Naive thymus-derived CD4-positive, alpha-beta T cell (primary cell): Measurements from ENCODE around the gene ZCCHC24. TPM values are rescaled to one million over a fixed set of nuclear protein-coding genes. Genes with fewer than 3 reads are reported as not detected.
A peak's percentile ranks its signal among the peaks of the same experiment; 100 is the strongest.

Experiments used
- ATAC-seq: fragments of 150-1000 bp; cut with Tn5 transposase; 2 replicates; pipeline ENCODE4 v1.10.0; 2021; ENCODE audit warnings: mild to moderate bottlenecking, moderate library complexity
- CTCF ChIA-PET: fragments of 350-600 bp; sonication (Branson Sonifier 250); formaldehyde crosslinking; loops from one replicate; lab custom pipeline; 2021; ENCODE audit warnings: antibody characterized with exemption; lab: Charles Lee
- POLR2A ChIA-PET: fragments of 350-600 bp; sonication (Branson Sonifier 250); formaldehyde crosslinking; loops from one replicate; lab custom pipeline; 2021; ENCODE audit warnings: antibody characterized with exemption, inconsistent platforms; lab: Charles Lee
- DNase-seq, 9 donors: peaks; one replicate each; pipeline versions ENCODE4 v3.0.0 to v3.0.0-alpha.2; 2020 to 2022; ENCODE audit warnings: mixed read lengths in 1 of 9
- H3K27ac ChIP-seq: one replicate; pipeline ENCODE4 v1.7.0; 2013; ENCODE audit warnings: mild to moderate bottlenecking, low read depth, low read length, moderate library complexity
- H3K27me3 ChIP-seq, 2 donors: one replicate each; pipeline ENCODE4 v1.7.0; 2013; ENCODE audit warnings: low read length in 2 of 2, mild to moderate bottlenecking in 2 of 2, moderate library complexity in 2 of 2; ENCODE audit not compliant: control insufficient read depth in 2 of 2, insufficient read depth in 2 of 2
- H3K36me3 ChIP-seq, 3 experiments: 1 replicate in 2 of 3; 2 replicates in 1 of 3; pipeline ENCODE4 v1.7.0; 2013; ENCODE audit warnings: low read length in 3 of 3, mild to moderate bottlenecking in 3 of 3, moderate library complexity in 1 of 3; ENCODE audit not compliant: insufficient read depth in 3 of 3, control insufficient read depth in 2 of 3
- H3K4me1 ChIP-seq, 2 donors: one replicate each; pipeline ENCODE4 v1.7.0; 2013; ENCODE audit warnings: low read length in 2 of 2, mild to moderate bottlenecking in 2 of 2, moderate library complexity in 1 of 2; ENCODE audit not compliant: control insufficient read depth in 2 of 2, insufficient read depth in 2 of 2
- H3K4me3 ChIP-seq: 2 replicates; pipeline ENCODE4 v1.7.0; 2013; ENCODE audit warnings: mild to moderate bottlenecking, low read length
- H3K9me3 ChIP-seq, 3 experiments: 1 replicate in 2 of 3; 2 replicates in 1 of 3; pipeline ENCODE4 v1.7.0; 2013; ENCODE audit warnings: low read length in 3 of 3; ENCODE audit not compliant: control insufficient read depth in 2 of 3
- H3K27ac Mint-ChIP-seq, 9 donors: one replicate each; pipeline ENCODE4 v1.8.0; 2020 to 2022; ENCODE audit warnings: mixed read lengths in 9 of 9, mild to moderate bottlenecking in 8 of 9, moderate library complexity in 5 of 9, inconsistent platforms in 2 of 9
- H3K27me3 Mint-ChIP-seq, 5 donors: one replicate each; pipeline ENCODE4 v1.8.0; 2021 to 2022; ENCODE audit warnings: mixed read lengths in 5 of 5, mild to moderate bottlenecking in 1 of 5
- H3K36me3 Mint-ChIP-seq, 5 donors: one replicate each; pipeline ENCODE4 v1.8.0; 2020 to 2022; ENCODE audit warnings: mixed read lengths in 5 of 5, mild to moderate bottlenecking in 3 of 5, inconsistent platforms in 1 of 5
- H3K4me1 Mint-ChIP-seq, 7 donors: one replicate each; pipeline ENCODE4 v1.8.0; 2020 to 2022; ENCODE audit warnings: mixed read lengths in 7 of 7, mild to moderate bottlenecking in 3 of 7, inconsistent platforms in 1 of 7
- H3K4me3 Mint-ChIP-seq, 10 donors: one replicate each; pipeline ENCODE4 v1.8.0; 2020 to 2022; ENCODE audit warnings: mild to moderate bottlenecking in 10 of 10, mixed read lengths in 10 of 10, moderate library complexity in 6 of 10, inconsistent platforms in 2 of 10
- H3K9me3 Mint-ChIP-seq, 11 donors: one replicate each; pipeline ENCODE4 v1.8.0; 2020 to 2022; ENCODE audit warnings: mixed read lengths in 11 of 11, mild to moderate bottlenecking in 4 of 11, inconsistent platforms in 1 of 11, moderate library complexity in 1 of 11
- intact Hi-C, 2 donors: fragments of 100-400 bp; cut with micrococcal nuclease; formaldehyde crosslinking; loops; one replicate each; pipeline ENCODE4 v1.15.1; 2023
- polyA plus RNA-seq, 2 donors: library from polyadenylated mRNA; unstranded; fragments of 300-500 nt; fragmentation: Illumina TruSeq; gene quantifications; one replicate each; pipeline ENCODE4 v1.2.3, GENCODE V29; 2021
- total RNA-seq, 6 experiments: library from RNA in 5 of 6; stranded (reverse) in 5 of 6; gene quantifications; 1 replicate in 5 of 6; 2 replicates in 1 of 6; pipeline ENCODE4 v1.2.3 and lab custom pipeline; 2021 to 2026

ZCCHC24 gene
- total and polyA plus RNA-seq, 7 experiments from 2014 or later, result 0.30 to 2.0 (median 0.73) TPM

GRCh38 chr10:79416578-79417255 is 28.7 kb downstream of the ZCCHC24 start:
- ChIA-PET POLR2A (no interaction called here), CTCF (no interaction called here)
- H3K27ac Mint-ChIP-seq, result no peak overlapping the region
- DNase-seq, result no peak
- H3K36me3 ChIP-seq, result no peaks in the 10 kb centered on the region
- no peak overlapping the region for H3K4me3 ChIP-seq
- intact Hi-C loops, result no loop called here
- H3K27ac ChIP-seq, result no peak overlapping the region
- H3K27me3 ChIP-seq, result no peaks in the 10 kb centered on the region
- H3K9me3 ChIP-seq, result no peaks in the 10 kb centered on the region
- no peaks in the 10 kb centered on the region for H3K36me3 Mint-ChIP-seq
- H3K27me3 Mint-ChIP-seq, result no peaks in the 10 kb centered on the region
- no peaks in the 10 kb centered on the region for H3K4me1 ChIP-seq
- peaks cover 0 to 13% (median 0%) of the 10 kb centered on the region in 7 donors for H3K4me1 Mint-ChIP-seq
- H3K4me3 Mint-ChIP-seq, result no peak overlapping the region
- no peaks in the 10 kb centered on the region for H3K9me3 Mint-ChIP-seq
- ATAC-seq, result no peak

- Mint-ChIP-seq H3K36me3 (no peaks in the 10 kb centered on the region), H3K9me3 (no peaks in the 10 kb centered on the region), H3K27ac (no peak overlapping the region), H3K4me3 (no peak overlapping the region), H3K27me3 (no peaks in the 10 kb centered on the region), H3K4me1 (peaks cover 0 to 13% (median 0%) of the 10 kb centered on the region in 7 donors)
- H3K4me1 ChIP-seq, result no peaks in the 10 kb centered on the region
- intact Hi-C loops, result no loop called here
- no peaks in the 10 kb centered on the region for H3K9me3 ChIP-seq
- ATAC-seq (no peak), DNase-seq (no peak)
- no peak overlapping the region for H3K4me3 ChIP-seq
- no peaks in the 10 kb centered on the region for H3K36me3 ChIP-seq
- POLR2A ChIA-PET, result no interaction called here
- no peaks in the 10 kb centered on the region for H3K27me3 ChIP-seq
- no peak overlapping the region for H3K27ac ChIP-seq
- CTCF ChIA-PET, result no interaction called here
These were observed 29.5 kb downstream of the ZCCHC24 start for GRCh38 chr10:79415736-79416577.

- no peaks in the 10 kb centered on the region for H3K4me1 ChIP-seq
- no peak for DNase-seq
These were observed 30.7 kb downstream of the ZCCHC24 start for GRCh38 chr10:79414714-79415113.

GRCh38 chr10:79413196-79413595 is 32.2 kb downstream of the ZCCHC24 start:
- Histone ChIP-seq H3K36me3 (no peaks in the 10 kb centered on the region), H3K27ac (no peak overlapping the region), H3K27me3 (no peaks in the 10 kb centered on the region), H3K4me3 (no peak overlapping the region), H3K9me3 (no peaks in the 10 kb centered on the region), H3K4me1 (no peaks in the 10 kb centered on the region)
- Mint-ChIP-seq H3K9me3 (no peaks in the 10 kb centered on the region), H3K36me3 (no peaks in the 10 kb centered on the region), H3K4me1 (peaks cover 0 to 13% (median 0%) of the 10 kb centered on the region in 7 donors), H3K4me3 (no peak overlapping the region), H3K27me3 (no peaks in the 10 kb centered on the region), H3K27ac (peak overlapping the region in 2 of 9 donors; percentile 12 to 39)
- ChIA-PET CTCF (no interaction called here), POLR2A (no interaction called here)
- DNase-seq (no peak), ATAC-seq (peak; percentile 72)
- intact Hi-C loops, result no loop called here

More at GRCh38 chr10:79414714-79415113, 30.7 kb downstream of the ZCCHC24 start:
- Histone ChIP-seq H3K27ac (no peak overlapping the region), H3K4me3 (no peak overlapping the region), H3K9me3 (no peaks in the 10 kb centered on the region), H3K27me3 (no peaks in the 10 kb centered on the region), H3K36me3 (no peaks in the 10 kb centered on the region)
- H3K27me3 Mint-ChIP-seq, result no peaks in the 10 kb centered on the region
- H3K27ac Mint-ChIP-seq, result peak overlapping the region in 1 of 9 donors; percentile 59
- CTCF ChIA-PET, result no interaction called here
- no peaks in the 10 kb centered on the region for H3K9me3 Mint-ChIP-seq
- H3K4me3 Mint-ChIP-seq, result no peak overlapping the region
- ATAC-seq, result no peak
- intact Hi-C loops, result no loop called here
- H3K4me1 Mint-ChIP-seq, result peaks cover 0 to 18% (median 0%) of the 10 kb centered on the region in 7 donors
- H3K36me3 Mint-ChIP-seq, result no peaks in the 10 kb centered on the region
- POLR2A ChIA-PET, result no interaction called here

- no peak overlapping the region for H3K4me3 Mint-ChIP-seq
- Histone ChIP-seq H3K4me1 (no peaks in the 10 kb centered on the region), H3K4me3 (no peak overlapping the region), H3K36me3 (no peaks in the 10 kb centered on the region), H3K27ac (no peak overlapping the region), H3K9me3 (no peaks in the 10 kb centered on the region), H3K27me3 (no peaks in the 10 kb centered on the region)
- intact Hi-C loops, result no loop called here
- H3K4me1 Mint-ChIP-seq, result peaks cover 0 to 12% (median 0%) of the 10 kb centered on the region in 7 donors
- CTCF ChIA-PET, result no interaction called here
- POLR2A ChIA-PET, result no interaction called here
- no peaks in the 10 kb centered on the region for H3K27me3 Mint-ChIP-seq
- DNase-seq, result no peak
- H3K9me3 Mint-ChIP-seq, result no peaks in the 10 kb centered on the region
- no peak overlapping the region for H3K27ac Mint-ChIP-seq
- no peaks in the 10 kb centered on the region for H3K36me3 Mint-ChIP-seq
- ATAC-seq, result no peak
These were observed 32.9 kb downstream of the ZCCHC24 start for GRCh38 chr10:79412516-79412915.

- no peaks in the 10 kb centered on the region for H3K9me3 ChIP-seq
- Mint-ChIP-seq H3K27me3 (no peaks in the 10 kb centered on the region), H3K4me1 (peaks cover 0 to 12% (median 0%) of the 10 kb centered on the region in 7 donors), H3K4me3 (no peak overlapping the region), H3K9me3 (no peaks in the 10 kb centered on the region), H3K36me3 (no peaks in the 10 kb centered on the region), H3K27ac (no peak overlapping the region)
- POLR2A ChIA-PET, result no interaction called here
- no peaks in the 10 kb centered on the region for H3K27me3 ChIP-seq
- H3K27ac ChIP-seq, result no peak overlapping the region
- H3K4me1 ChIP-seq, result no peaks in the 10 kb centered on the region
- CTCF ChIA-PET, result no interaction called here
- no peaks in the 10 kb centered on the region for H3K36me3 ChIP-seq
- intact Hi-C loops, result no loop called here
- DNase-seq, result no peak
- no peak for ATAC-seq
- no peak overlapping the region for H3K4me3 ChIP-seq
These were observed 33.6 kb downstream of the ZCCHC24 start for GRCh38 chr10:79411546-79412495.
